Measurements from ENCODE around the gene GORASP2.

Gene GORASP2

DNA sequence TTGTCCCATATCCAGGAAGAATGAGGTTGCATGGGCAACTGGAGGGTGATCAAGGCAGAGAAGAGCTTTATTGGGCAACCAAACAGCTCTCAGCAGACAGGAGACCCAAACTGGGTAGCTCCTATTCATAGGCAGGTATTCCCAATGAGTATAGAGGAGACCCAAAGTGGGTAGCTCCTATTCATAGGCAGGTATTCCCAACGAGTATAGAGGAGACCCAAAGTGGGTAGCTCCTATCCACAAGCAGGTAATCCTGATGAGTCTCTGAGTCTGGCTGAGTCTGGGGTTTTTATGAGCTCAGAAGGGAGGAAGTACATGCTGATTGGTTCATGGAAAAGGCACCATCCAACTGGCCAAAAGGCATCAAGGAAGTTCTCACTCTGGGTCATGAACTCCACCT, 5.3 kb upstream of the GORASP2 start:
- DNase-seq (ENCODE audit: low read depth in 3 of 3), result no peak

DNA sequence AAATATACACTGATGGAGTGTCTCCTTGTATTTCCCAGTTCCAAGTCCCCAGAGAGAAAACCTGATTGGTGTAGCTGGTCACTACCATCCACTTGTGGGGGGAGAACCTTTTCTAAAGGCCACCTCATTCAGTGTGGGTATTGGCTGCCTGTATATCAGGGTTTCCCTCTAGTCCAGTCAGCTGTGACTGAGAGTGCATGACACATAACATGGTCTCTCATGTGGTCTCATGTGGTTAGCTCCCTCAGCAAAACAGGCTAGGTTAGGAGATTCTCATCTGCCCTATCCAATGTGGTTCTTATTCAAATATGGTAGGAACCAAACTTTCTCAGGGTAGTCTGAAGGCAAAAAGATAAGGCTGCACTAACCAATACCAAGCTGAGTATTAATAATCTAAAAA, 4.1 kb upstream of the GORASP2 start:
- DNase-seq (ENCODE audit: low read depth in 3 of 3), result no peak

DNA sequence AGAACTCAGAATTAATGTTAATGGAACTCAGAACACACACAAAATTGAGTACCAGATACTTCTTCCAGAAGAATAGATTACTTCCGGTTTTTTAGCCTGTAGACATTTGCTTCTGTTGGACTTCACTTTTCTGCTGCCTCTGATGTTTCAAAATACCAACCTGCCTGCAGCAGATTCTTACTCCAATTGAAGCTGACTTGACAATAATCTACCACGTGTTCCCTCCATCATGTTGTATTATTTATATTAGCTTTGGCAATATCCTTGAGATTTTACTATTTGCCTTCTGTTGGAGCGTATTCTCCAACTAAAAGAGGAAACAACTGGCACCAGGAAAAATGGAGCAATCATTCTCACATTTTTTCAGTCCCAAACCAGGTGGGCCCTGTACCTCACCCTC, 3.1 kb upstream of the GORASP2 start:
- no peak for DNase-seq (ENCODE audit: low read depth in 3 of 3)

DNA sequence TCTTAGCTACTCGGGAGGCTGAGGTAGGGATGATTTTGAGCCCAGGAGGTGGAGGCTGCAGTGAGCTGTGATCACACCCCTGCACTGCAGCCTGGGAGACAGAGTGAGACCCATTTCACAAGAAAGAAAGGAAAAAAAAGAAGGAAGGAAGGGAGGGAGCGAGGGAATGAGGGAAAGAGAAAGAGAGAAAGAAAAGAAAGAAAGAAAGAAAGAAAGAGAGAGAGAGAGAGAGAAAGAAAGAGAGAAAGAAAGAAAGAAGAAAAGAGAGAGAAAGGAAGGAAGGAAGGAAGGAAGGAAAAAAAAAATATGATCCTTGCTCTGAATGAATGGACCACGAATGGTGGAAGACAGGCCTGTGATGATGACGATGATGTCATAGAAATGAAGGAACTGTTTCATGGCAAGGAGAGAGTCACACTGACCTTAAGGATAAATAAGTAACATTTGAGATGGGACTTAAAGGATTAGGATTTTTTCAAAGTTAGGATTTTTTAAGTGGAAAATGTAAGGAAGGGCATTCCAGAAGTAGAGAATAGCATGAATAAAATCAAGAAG, 2.2 kb upstream of the GORASP2 start:
- no peak for DNase-seq (ENCODE audit: low read depth in 3 of 3)

DNA sequence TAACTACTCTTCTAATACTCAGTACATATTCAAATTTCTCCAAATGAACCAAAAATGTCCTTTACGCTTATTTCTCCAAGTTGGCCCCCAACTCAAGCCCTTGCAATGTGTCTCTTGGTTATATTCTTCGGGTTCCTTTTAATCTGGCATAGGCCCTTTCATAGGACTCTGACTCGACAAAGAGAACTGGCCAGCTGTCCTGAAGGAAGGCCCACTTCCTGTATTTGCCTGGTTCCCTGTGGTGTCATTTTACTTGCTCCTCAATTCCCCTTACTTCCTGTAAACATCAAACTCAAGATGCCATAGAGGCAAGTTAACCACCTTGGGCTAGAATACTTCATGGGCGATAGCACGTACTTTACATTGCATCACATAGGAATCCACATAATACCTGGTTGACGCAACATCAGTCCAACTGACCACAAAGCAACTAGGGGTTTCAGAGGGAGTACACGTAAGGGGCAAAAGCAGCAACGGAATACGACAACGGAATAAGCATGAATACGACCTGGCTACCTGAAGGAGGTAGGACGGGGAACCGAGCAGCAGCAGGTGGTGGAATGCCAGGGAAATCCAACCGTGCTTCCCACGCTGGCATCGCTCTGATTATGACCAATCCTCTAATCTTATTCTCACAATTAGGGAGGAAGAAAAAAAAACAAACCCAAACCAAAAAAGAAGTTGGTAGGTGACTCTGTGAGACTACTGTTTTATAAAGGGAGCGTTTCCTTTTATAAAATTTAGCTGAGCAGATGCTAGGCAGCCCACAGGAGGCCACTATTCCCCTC, 823 bp upstream of the GORASP2 start:
- DNase-seq (ENCODE audit: low read depth in 3 of 3), result no peak

DNA sequence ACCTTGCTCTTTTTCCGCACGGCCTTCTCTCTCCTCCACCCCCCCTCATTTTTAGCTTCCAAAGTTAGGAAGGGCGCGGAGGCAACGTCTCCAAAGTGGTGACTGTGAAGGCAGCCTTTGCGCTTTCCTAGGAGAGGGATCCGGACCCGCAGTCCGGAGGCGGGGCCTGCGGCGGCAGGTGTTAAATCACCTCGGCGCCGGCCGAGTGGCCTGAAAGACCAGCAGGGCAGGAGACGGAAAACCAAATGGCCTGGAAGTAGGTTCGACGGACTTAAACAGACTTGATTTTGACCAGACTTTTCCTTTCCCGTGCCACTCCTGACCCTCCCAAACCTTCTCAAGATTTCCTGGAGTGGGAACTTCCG, 615 bp downstream of the GORASP2 start:
- DNase-seq (ENCODE audit: low read depth in 3 of 3), result peak in 1 of 3 experiments; percentile 17

DNA sequence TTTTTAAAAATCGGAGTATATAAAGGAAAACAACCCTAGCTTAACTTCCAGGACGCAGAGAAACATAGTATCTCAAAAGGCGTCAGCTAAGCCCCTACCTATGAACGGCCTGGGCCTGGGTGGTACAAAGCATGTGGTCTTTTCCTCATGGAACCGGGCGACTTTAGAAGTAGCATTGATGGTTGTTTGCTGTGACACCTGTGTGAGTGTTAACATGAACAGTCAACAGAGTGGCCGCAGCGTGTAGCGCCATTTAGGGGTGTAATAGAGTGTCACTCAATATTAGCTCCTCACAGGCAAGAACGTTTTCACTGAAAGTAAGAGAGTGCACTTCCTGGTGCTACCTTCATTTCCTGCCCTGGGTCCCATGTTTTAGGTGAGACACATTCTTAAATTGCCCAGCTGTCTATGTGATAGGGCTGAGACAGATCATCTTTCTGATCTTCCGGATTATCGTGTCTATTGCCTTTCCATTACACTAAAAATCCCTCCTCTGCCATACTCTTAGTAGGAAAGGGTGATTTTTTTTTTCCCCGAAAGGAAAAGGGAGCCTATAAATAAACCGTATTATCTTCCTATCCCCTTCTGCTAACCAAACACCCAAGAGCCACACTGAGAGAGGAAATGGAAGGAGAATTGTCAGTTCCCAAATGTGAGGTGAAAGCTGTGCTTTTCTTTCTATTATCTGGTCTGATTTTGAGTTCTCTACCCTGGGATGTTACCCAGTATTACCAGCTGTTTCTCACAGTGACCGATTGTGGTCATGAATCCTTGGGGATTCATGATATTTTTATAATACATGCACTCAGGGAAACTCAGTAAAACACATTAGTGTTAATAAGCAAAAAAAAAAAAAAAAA, 1.3 kb downstream of the GORASP2 start:
- DNase-seq (ENCODE audit: low read depth in 3 of 3), result peak in 2 of 3 experiments; percentile 18 to 26

DNA sequence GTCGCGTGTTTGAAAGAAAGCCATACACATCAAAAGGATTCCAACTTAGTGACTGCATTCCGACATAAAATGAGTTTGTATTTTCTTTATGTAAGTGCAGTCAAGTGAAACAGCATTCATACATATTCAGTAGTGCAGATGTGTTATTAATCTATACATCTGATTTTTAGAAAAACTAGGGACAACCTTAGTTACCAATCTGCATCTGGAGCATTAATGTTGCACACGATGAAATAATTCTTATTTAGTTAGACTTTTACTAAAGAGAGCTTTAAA, 1.9 kb downstream of the GORASP2 start:
- DNase-seq (ENCODE audit: low read depth in 3 of 3), result no peak

DNA sequence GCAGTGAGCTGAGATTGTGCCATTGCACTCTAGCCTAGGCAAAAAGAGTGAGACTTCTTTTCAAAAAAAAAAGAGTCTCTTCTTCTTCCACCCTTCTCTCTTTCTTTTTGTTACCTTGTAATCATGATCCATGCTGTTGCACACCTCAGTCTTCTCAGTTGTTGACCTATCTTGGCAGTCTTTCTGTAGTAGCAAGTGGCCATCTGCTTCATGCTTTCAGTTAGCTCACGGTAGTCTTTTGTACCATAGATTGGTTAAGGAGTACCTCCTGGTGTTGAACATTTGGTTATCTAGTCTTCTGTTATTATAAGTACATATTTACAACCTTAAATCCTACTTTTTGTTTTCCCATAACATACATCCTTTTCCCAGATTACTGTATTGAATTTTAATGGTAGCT, 3.1 kb downstream of the GORASP2 start:
- no peak for DNase-seq (ENCODE audit: low read depth in 3 of 3)

DNA sequence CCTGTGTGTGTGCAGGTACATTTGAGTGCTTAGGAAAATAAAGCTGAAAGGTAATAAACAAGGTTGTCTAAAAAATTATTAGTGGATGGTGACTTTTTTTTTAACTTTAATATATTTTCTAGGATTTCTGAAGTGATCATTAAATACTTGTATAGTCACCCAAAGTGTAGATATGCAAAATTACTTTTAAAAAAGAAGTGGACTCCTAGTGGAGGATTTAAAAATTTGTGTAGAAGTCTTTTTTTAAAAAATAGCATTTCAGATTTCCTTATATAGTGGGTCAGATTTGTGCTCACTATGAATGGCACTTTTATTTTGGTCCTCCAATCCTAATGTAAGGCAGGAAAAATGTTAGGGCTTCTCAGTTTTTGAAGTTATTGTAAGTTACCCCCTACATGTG, 3.9 kb downstream of the GORASP2 start:
- DNase-seq (ENCODE audit: low read depth in 3 of 3), result no peak

DNA sequence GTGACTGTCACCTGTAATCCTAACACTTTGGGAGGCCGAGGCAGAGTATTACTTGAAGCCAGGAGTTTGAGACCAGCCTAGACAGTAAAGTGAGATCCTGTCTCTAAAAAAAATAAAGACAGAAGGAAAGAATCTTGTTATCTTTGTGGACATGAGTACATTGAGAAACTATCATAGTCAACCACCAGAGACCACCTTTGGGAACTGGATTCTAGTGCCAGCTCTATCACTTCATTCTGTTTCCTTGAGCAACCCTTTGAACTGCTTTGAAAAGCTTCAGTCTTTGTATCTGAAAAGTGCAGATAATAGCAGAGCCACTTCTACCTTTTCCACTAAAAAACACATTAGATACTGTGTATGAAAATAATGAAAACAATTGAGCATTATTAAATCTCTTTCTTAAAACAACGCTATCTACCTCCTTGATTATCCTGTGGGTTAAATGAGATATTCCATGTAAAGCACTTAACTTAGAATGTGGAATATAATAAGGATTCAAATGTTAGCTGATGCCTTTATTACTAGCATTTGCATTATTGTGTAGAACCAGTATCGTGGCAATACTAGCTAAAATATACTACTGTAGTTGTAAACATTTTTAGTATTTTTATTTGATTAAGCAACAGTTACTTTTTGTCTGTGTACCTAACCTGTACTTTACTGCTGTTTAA, 8.8 kb downstream of the GORASP2 start:
- no peak for DNase-seq (ENCODE audit: low read depth in 3 of 3)

DNA sequence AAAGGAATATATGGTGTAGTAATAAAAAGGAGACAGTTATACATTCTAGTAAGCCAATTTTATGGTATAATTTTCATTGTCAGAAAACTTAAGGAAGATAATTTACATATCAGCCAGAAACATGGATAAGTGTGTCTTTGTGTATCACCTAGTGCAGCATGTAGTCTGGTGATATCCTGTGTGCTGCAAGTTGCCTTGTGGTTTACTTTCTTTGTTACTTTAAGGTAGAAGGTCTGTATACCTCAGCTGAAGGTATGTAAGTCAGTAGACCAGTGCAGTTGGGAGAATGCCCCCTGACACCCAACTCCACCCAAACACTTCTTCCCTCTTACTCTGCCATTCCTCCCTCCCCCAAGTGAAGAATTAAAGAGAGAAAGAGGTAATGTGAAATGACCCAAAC, 11.0 kb downstream of the GORASP2 start:
- no peak for DNase-seq (ENCODE audit: low read depth in 3 of 3)

DNA sequence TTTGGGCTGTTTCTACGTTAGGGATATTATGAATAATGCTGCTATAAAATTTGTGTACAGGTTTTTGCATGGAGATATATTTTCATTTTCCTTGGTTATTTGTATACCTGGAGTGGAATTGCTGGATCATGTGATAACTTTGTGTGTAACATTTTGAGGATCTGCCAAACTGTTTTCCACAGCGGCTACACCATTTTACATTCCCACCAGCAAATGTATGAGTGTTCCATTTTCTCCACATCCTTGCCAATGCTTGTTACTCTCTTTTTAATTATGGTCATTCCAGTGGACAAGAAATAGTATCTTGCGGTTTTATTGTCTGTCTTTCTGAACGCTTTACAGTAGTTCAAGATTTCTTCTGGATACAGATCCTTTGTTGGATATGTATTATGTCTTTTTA, 13.6 kb downstream of the GORASP2 start:
- no peak for DNase-seq (ENCODE audit: low read depth in 3 of 3)

DNA sequence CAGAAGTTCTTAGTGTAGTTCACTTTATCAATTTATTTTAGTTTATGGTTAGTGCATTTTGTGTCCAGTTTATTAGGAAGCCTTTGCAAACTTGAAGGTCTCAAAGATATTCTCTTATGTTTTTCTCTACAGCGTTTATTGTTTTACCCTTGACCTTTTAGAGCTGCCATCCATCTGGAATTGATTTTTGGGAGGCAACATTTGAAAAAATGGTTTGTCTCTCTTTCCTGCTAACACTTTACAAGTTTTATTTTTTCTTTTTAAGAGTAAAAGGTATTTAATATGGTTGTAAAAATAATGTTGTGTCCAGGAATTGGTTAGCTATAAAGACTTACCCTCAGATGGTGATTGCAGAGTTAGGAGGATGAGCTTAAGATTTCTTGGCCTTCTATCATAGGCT, 14.0 kb downstream of the GORASP2 start:
- DNase-seq (ENCODE audit: low read depth in 3 of 3), result no peak

DNA sequence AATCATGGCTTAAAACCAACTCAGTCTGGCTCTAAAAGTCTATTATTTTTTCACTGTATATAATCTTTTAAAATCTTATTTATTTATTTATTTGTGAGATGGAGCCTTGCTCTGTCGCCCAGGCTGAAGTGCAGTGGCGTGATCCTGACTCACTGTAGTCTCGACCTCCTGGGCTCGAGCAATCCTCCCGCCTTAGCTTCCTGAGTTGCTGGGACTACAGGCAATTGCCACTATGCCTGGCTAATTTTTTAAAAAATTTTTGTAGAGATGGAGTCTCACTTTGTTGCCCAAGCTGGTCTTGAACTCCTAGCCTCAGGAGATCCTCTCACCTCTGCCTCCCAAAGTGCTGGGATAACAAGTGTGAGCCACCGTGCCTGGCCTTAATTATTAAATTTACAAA, 14.5 kb downstream of the GORASP2 start:
- DNase-seq (ENCODE audit: low read depth in 3 of 3), result no peak

DNA sequence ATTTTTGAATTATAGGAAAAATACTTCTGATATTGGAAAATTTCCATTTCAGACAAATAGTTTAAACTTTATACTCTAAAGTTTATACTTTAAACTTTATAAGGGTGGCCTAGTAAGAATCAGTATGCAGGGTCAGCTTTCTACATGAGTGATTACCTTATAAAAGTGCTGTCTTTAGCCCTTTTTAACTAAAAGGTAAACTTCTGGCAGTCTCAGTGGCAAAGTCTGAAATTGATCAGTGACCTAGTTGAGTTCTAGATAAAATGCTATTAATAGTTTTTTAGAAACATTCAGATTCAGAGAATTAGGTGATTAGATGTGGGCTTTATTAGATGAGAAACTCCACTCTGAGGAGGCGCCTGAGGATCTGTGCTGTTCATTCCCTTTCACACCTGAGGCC, 15.5 kb downstream of the GORASP2 start:
- DNase-seq (ENCODE audit: low read depth in 3 of 3), result no peak

DNA sequence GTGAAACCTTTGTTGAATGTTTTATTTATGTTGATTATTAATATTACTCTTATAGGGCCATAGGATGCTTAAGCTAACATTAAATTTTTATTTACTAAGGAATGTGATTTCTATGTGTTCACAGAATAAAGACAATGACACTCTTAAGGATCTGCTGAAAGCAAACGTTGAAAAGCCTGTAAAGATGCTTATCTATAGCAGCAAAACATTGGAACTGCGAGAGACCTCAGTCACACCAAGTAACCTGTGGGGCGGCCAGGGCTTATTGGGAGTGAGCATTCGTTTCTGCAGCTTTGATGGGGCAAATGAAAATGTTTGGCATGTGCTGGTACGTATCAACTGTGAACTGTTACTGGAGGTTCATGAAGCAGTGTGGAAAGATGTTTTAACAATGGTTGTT, 20.4 kb downstream of the GORASP2 start:
- DNase-seq (ENCODE audit: low read depth in 3 of 3), result no peak

DNA sequence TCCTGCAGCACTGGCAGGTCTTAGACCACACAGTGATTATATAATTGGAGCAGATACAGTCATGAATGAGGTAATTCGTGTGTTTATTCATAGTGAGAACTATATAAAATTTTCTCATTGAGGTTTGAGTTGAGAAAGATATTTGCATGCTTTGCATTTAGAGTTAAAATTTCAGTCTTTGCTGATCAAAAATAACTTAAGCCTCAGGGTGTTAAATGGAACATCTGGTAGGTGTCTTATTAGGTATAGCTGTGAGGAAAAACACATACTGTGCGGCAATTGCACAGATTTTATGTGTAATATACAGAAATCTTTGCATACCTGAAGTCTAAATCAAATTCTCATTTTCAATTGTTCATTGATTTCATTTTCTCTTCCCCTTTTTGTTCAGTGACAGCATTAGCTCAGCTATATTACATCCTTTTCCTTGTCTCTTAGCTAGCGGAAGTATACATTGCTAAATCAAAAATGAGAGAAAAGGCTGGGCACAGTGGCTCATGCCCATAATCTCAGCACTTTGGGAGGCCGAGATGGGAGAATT, 21.2 kb downstream of the GORASP2 start:
- DNase-seq (ENCODE audit: low read depth in 3 of 3), result no peak

DNA sequence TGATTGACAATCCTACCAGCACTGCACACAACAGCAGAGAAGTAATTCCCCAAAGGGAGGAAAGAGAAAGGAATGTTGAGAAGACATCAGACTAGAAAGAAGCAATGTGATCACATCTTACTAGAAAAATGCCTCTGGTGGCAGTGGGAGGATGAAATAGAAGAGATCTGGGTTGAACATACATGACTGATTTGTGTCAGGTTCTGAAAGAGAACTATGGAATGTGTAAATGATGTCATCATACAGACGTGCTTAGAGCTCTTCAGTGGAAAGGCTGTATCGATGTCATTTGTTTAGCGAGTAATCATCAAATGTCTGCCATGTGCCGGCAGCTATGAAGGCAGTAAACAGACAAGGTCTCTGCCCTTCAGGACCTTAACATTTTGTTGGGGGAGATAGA, 24.9 kb downstream of the GORASP2 start:
- DNase-seq (ENCODE audit: low read depth in 3 of 3), result no peak

DNA sequence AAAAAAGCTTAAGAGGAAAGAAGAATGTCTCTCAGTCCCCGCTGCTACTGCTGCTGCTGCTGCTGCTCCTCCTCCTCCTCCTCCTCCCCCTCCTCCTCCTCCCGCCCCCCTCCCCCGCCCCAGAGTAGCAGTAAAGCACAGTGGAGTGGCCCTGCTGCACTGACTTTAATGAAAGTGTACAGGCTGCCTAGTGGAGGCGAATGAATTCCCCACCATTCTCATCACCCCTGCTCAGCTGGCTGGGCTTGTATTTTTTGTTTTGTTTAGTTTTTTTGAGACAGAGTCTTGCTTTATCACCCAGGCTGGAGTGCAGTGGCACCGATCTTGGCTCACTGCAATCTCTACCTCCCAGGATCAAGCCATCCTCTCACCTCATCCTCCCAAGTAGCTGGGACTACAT, 34.3 kb downstream of the GORASP2 start:
- DNase-seq (ENCODE audit: low read depth in 3 of 3), result no peak

DNA sequence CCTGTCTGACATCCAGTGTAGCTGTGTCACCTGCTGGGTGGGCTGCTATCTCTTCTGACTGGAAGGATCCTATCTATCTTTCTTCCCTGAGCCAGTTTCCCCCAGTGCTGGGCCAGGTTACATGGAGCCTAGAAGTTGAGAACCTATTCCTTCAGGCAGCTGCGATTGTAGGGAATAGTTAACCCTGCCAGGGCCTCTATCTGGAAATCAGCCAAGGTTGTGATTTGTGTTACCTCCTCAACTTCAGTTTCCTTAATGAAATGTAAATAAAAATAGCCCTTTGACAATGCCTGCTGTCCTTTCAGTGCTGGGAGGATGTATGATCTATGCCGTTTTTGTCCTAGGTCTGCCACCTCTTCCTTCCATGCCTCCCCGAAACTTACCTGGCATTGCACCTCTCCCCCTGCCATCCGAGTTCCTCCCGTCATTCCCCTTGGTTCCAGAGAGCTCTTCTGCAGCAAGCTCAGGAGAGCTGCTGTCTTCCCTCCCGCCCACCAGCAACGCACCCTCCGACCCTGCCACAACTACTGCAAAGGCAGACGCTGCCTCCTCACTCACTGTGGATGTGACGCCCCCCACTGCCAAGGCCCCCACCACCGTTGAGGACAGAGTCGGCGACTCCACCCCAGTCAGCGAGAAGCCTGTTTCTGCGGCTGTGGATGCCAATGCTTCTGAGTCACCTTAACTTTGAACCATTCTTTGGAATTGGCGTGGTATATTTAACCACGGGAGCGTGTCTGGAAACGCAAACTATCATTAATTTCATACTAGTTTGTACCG, 36.6 kb downstream of the GORASP2 start:
- DNase-seq (ENCODE audit: low read depth in 3 of 3), result no peak
